Panc1 (cell line): ENCODE measurements around the gene EID3. TPM values are rescaled to one million over a fixed set of nuclear protein-coding genes. Genes with fewer than 3 reads are reported as not detected.
A peak's percentile ranks its signal among the peaks of the same experiment; 100 is the strongest.

Experiments
- ATAC-seq: fragments of 200-7000 bp; cut with Tn5 transposase; 2 replicates; pipeline ENCODE4 v1.9.1; 2020; ENCODE audit warnings: mild to moderate bottlenecking, moderate library complexity
- BruUV-seq: library from RNA; stranded (reverse); fragments of 400-500 nt; replicated peaks from 2 replicates; lab custom pipeline; 2021; lab: Mats Ljungman, UMichigan
- CTCF ChIA-PET: fragments of 300-600 bp; sonication (Branson Sonifier 250); formaldehyde crosslinking; loops from one replicate; lab custom pipeline; 2022; ENCODE audit warnings: antibody characterized with exemption; lab: Charles Lee
- POLR2A ChIA-PET: fragments of 300-600 bp; sonication (Branson Sonifier 250); formaldehyde crosslinking; loops from one replicate; lab custom pipeline; 2022; ENCODE audit warnings: antibody characterized with exemption; lab: Charles Lee
- DNase-seq: peaks from one replicate; pipeline ENCODE4 v3.0.0-alpha.2; 2010; ENCODE audit warnings: low read depth, low spot score
- H3K27ac ChIP-seq: 2 replicates; pipeline ENCODE4 v1.5.1; 2011; ENCODE audit warnings: mild to moderate bottlenecking, low read length, inconsistent platforms
- H3K27me3 ChIP-seq: fragments of 200-500 bp; sonication (Bioruptor generic); 2 replicates; pipeline ENCODE4 v1.6.0; 2014; ENCODE audit warnings: low read length, inconsistent platforms; ENCODE audit not compliant: control insufficient read depth, insufficient read depth
- H3K36me3 ChIP-seq: fragments of 200-500 bp; sonication (Bioruptor generic); 2 replicates; pipeline ENCODE4 v1.5.1; 2014; ENCODE audit warnings: inconsistent platforms, mild to moderate bottlenecking, low read length, moderate library complexity; ENCODE audit not compliant: control insufficient read depth, insufficient read depth
- H3K4me1 ChIP-seq: 2 replicates; pipeline ENCODE4 v1.5.1; 2011; ENCODE audit warnings: inconsistent platforms, mild to moderate bottlenecking, low read length, moderate library complexity; ENCODE audit not compliant: control insufficient read depth, insufficient read depth
- H3K4me3 ChIP-seq, 2 experiments: 2 replicates each; pipeline ENCODE4 v1.5.1; 2011 to 2012; ENCODE audit warnings: low read depth in 2 of 2, low read length in 2 of 2, mild to moderate bottlenecking in 2 of 2, inconsistent platforms in 1 of 2, moderate library complexity in 1 of 2
- H3K9me3 ChIP-seq: fragments of 200-500 bp; sonication (Bioruptor generic); 2 replicates; pipeline ENCODE4 v1.5.1; 2014; ENCODE audit warnings: low read depth, mild to moderate bottlenecking, inconsistent platforms, low read length, moderate library complexity; ENCODE audit not compliant: control insufficient read depth, insufficient read depth
- POLR2AphosphoS5 ChIP-seq: IDR thresholded peaks from 2 replicates; pipeline ENCODE4 v1.6.1; 2012; ENCODE audit warnings: mild to moderate bottlenecking, low read depth, low read length, moderate library complexity
- SIN3A ChIP-seq: IDR thresholded peaks from 2 replicates; pipeline ENCODE4 v1.6.1; 2012; ENCODE audit warnings: low read depth, mild to moderate bottlenecking, low read length, moderate library complexity, borderline replicate concordance; ENCODE audit not compliant: insufficient read depth
- TCF7L2 ChIP-seq: IDR thresholded peaks from 2 replicates; pipeline ENCODE4 v1.6.1; 2011; ENCODE audit warnings: mild to moderate bottlenecking, low read depth, low read length, inconsistent platforms
- in situ Hi-C: cut with HindIII; loops from 2 replicates; pipeline ENCODE4 v1.10.0; 2016; ENCODE audit warnings: low sequenced_read_pairs, low pct_unique_long_range_greater_than_20kb
- intact Hi-C: fragments of 100-400 bp; cut with micrococcal nuclease; formaldehyde crosslinking; loops from one replicate; pipeline ENCODE4 v1.10.0; 2022; ENCODE audit not compliant: unreplicated experiment
- total RNA-seq: library from RNA; stranded (reverse); gene quantifications from one replicate; pipeline ENCODE4 v1.2.1, GENCODE V29; 2021; ENCODE audit not compliant: unreplicated experiment
- TF ChIP-seq, protein P1 (sequence below), 2 experiments: IDR thresholded peaks; 2 replicates each; pipeline ENCODE4 v1.6.1; 2011 to 2012; ENCODE audit warnings: low read depth in 2 of 2, control low read depth in 1 of 2, low read length in 1 of 2, mild to moderate bottlenecking in 1 of 2, moderate library complexity in 1 of 2; ENCODE audit not compliant: insufficient read depth in 1 of 2
- TF ChIP-seq, protein P2 (sequence below): fragments of 450-650 bp; IDR thresholded peaks from 2 replicates; pipeline ENCODE4 v1.5.1; 2017; ENCODE audit warnings: mild to moderate bottlenecking

The EID3 gene
- total RNA-seq, 1 experiment from 2014 or later = 18.5 TPM

DNA sequence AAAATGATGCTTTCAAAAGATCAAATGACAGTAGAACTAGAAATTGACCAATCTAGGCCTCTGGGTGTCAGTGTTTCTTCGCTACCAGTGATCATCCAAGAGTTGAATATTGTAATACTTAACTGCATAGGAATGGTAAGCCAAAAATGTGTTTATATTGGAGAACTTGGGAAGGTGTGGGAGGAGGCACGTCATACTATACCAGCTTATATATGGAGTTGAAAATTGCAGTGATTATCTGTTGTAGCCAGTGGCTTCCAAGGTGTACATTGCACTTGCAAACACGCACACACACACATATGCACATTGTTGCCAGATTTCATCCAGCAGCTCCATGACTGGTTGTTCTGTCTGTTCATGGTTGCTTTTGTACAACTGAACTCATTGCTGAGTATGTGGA lies 36.1 kb downstream of the EID3 start:
- peaks cover 46% of the 10 kb centered on the region for H3K36me3 ChIP-seq
- CTCF ChIA-PET = no interaction called here
- intact Hi-C loops (no loop called here), in situ Hi-C loops (no loop called here)
- H3K4me3 ChIP-seq = no peak overlapping the region
- peak; percentile 10; the same call in 1 of the 2 replicates for ATAC-seq
- BruUV-seq = TSS peak; percentile 7
- H3K9me3 ChIP-seq = no peaks in the 10 kb centered on the region
- TF ChIP-seq POLR2AphosphoS5 = peak; percentile 48; the same call in 1 of the 2 replicates
- TF ChIP-seq, protein P1, sequence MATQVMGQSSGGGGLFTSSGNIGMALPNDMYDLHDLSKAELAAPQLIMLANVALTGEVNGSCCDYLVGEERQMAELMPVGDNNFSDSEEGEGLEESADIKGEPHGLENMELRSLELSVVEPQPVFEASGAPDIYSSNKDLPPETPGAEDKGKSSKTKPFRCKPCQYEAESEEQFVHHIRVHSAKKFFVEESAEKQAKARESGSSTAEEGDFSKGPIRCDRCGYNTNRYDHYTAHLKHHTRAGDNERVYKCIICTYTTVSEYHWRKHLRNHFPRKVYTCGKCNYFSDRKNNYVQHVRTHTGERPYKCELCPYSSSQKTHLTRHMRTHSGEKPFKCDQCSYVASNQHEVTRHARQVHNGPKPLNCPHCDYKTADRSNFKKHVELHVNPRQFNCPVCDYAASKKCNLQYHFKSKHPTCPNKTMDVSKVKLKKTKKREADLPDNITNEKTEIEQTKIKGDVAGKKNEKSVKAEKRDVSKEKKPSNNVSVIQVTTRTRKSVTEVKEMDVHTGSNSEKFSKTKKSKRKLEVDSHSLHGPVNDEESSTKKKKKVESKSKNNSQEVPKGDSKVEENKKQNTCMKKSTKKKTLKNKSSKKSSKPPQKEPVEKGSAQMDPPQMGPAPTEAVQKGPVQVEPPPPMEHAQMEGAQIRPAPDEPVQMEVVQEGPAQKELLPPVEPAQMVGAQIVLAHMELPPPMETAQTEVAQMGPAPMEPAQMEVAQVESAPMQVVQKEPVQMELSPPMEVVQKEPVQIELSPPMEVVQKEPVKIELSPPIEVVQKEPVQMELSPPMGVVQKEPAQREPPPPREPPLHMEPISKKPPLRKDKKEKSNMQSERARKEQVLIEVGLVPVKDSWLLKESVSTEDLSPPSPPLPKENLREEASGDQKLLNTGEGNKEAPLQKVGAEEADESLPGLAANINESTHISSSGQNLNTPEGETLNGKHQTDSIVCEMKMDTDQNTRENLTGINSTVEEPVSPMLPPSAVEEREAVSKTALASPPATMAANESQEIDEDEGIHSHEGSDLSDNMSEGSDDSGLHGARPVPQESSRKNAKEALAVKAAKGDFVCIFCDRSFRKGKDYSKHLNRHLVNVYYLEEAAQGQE (IDR thresholded peaks at IDR 0.05; ENCODE audit: insufficient read depth in 1 of 2, low read depth in 2 of 2, low read length in 1 of 2) = no peak
- POLR2A ChIA-PET = interaction anchor here (0.5 to 0.7 kb wide), 2 partner anchors 62 to 134 kb away, joined by 3 to 8 read pairs; no protein-coding TSS in a partner anchor
- H3K27me3 ChIP-seq = no peaks in the 10 kb centered on the region
- no peak overlapping the region for H3K27ac ChIP-seq
- H3K4me1 ChIP-seq = peaks cover 38% of the 10 kb centered on the region
- no peak for DNase-seq

DNA sequence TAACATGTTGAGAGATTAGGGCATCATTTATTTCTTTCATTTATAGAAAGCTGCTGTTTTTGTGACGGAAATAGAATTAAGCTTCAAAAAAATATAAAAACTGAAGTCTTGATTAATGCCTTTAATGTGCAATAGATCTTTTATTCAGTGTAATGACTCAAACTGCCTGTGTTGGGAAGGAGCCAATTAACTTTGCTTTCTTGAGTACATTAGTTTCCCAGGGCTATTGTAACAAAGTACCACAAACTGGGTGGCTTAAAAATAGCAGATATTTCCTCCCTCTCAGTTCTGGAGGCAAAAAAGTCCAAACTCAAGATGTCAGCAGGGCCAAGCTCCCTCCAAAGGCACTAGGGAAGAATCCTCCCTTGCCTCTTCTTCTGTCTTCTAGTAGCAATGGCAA lies 36.6 kb downstream of the EID3 start:
- CTCF ChIA-PET = no interaction called here
- no TSS peak for BruUV-seq
- Histone ChIP-seq H3K27me3 (no peaks in the 10 kb centered on the region), H3K4me1 (peaks cover 37% of the 10 kb centered on the region), H3K36me3 (peaks cover 45% of the 10 kb centered on the region), H3K9me3 (no peaks in the 10 kb centered on the region), H3K4me3 (no peak overlapping the region), H3K27ac (no peak overlapping the region; the same call in 1 of the 2 replicates)
- intact Hi-C loops = no loop called here
- ATAC-seq = no peak
- TF ChIP-seq, protein P1 (IDR thresholded peaks at IDR 0.05; ENCODE audit: insufficient read depth in 1 of 2, low read depth in 2 of 2, low read length in 1 of 2) = no peak
- TF ChIP-seq, protein P2, sequence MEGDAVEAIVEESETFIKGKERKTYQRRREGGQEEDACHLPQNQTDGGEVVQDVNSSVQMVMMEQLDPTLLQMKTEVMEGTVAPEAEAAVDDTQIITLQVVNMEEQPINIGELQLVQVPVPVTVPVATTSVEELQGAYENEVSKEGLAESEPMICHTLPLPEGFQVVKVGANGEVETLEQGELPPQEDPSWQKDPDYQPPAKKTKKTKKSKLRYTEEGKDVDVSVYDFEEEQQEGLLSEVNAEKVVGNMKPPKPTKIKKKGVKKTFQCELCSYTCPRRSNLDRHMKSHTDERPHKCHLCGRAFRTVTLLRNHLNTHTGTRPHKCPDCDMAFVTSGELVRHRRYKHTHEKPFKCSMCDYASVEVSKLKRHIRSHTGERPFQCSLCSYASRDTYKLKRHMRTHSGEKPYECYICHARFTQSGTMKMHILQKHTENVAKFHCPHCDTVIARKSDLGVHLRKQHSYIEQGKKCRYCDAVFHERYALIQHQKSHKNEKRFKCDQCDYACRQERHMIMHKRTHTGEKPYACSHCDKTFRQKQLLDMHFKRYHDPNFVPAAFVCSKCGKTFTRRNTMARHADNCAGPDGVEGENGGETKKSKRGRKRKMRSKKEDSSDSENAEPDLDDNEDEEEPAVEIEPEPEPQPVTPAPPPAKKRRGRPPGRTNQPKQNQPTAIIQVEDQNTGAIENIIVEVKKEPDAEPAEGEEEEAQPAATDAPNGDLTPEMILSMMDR = no peak
- TF ChIP-seq SIN3A (no peak), POLR2AphosphoS5 (no peak; the same call in 1 of the 2 replicates), TCF7L2 (no peak)
- in situ Hi-C loops = no loop called here
- no peak for DNase-seq
- POLR2A ChIA-PET = interaction anchor here (0.7 kb wide), 1 partner anchor 135 kb away, joined by 3 read pairs; no protein-coding TSS in a partner anchor
